Ramos (cell line): Measurements from ENCODE around the gene FBN3.

Experiments used
- in situ Hi-C: fragments of 300-500 bp; cut with MboI; formaldehyde crosslinking; loops from one replicate; pipeline ENCODE4 v1.14.3; 2022; ENCODE audit warnings: low sequenced_read_pairs; ENCODE audit not compliant: unreplicated experiment

FBN3 gene

DNA sequence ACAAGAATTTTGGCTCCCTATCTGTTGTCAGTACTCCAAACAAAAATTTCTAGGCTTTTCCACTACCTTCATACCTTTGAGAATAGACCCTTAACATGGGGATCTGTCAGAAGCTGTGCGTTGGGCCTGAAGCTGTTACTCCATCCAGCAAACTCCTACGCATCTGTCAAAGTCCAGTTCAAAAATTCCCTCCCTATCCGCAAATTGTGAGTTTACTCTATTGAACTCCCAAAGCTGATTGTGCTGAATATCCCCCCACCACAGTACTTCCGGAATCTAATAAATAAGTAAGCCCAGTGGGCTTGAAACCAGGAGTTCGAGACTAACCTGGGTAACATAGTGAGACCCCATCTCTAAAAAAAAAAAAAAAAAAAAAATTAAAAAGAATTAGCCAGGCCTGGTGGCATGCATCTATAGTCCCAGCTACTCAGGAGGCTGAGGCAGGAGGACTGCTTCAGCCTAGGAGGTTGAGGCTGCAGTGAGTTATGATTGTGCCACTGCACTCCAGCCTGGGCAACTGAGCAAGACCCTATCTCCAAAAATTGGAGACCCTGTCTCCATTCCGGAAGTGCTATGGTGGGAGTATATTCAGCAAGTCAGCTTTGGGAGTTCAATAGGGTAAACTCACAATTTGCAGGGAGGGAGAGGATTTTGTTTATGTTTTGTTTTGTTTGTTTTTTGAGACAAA lies 930 bp upstream of the FBN3 start:
- in situ Hi-C loops = no loop called here

DNA sequence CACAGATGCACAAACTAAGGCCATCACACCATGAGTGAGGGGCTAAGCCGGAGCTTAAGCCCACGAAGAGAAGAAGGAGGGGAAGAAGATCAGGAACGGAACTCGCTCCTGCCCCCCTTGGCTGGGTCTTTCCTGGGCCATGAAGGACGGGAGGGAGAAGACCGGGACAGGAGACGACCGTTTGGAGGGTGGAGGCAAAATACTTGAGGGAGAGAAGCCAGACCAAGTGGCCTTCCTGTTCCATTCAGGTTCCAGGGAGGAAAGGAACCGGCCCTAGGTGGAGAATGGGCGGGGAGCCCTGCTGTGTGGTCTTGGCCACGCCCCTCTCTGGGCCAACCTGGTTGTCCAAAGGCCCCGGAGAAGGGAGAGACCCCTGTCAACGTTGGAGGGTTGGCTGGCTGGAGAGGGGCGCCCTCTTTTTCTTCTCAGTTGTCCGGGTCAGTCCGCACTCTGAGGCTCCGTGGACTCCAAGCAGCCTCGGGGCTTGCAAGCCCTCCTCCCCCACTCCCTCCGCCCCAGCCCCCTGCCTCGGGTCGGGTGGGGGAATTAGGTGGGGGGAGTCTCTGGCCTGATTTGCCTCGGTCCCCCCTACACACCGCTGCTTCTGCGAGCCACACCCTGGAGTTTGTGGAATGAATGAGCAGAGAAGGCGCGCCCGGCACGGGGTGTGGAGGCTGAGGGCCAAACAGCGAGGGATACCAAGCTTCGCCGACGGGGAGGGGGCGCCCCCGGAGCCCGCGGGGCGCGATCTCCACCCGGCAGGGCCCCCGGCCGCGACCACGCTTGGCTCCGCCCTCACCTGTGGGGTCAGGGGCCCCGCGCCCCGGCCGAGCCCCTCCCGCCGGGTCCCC lies 757 bp downstream of the FBN3 start:
- in situ Hi-C loops = no loop called here

DNA sequence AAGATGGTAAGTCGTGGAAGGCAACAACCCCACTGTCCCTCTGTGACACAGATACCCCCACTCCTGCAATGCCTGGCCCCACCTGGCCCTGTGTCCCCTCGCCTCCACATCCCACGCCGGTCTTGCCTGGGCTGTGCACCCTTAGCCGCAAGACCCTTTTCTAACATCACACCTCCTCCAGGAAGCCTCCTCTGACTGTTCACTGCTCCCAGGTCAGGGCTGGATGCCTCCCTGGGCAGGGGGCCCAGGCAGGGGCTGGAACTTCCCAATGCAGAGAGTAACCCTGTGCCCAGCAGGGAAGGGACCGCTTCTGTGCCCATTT lies 1.3 kb downstream of the FBN3 start:
- in situ Hi-C loops = no loop called here

DNA sequence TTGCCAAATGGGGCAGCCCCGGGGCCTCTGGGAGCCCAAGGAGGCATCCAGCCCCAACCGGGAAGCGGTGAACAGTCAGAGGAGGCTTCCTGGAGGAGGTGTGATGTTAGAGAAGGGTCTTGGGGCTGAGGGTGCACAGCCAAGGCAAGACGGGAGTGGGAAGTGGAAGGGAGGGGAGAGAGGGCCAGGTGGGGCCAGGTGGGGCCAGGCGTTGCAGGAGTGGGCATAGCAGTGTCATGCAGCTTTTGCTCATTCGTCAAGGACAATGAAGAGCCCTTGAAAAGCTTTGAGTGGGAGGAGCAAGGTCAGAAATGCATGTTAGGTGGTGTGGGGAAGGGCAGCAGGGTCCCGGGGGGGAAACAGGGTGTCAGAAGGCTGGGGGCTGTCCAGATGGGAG lies 1.8 kb downstream of the FBN3 start:
- in situ Hi-C loops = no loop called here

DNA sequence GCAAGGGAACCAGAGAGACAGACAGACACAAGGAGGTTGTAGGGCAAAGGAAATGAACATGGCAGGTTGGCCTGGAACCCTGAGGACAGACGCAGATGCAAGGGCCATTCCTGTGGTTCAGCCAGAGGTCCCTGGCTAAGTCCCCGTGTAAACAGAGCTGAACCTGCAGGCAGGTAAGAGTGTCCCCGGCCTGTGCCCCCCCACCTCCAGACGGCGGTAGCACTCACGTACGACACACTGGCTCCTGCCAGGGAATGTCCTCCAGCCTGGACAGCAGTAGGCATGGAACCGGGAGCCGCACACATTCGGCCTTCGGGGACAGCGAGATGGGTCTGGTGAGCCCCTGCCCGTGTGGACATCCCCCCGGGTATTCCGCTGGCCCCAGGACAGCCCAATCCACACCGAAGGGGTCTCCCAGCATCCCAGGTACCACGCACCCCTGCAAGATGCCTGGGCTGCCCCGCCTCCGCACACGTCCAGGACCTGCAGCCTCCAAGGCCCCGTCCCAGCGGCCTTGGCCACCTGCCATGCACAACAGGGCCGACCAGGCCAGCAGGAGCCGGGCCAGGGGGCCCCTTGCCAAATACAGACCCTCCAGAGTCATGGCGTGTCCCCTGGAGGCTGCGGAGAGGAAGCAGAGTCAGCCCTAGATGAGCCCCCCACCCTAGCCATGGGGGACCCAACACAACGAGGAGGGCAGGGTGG lies 2.4 kb downstream of the FBN3 start:
- in situ Hi-C loops = no loop called here

DNA sequence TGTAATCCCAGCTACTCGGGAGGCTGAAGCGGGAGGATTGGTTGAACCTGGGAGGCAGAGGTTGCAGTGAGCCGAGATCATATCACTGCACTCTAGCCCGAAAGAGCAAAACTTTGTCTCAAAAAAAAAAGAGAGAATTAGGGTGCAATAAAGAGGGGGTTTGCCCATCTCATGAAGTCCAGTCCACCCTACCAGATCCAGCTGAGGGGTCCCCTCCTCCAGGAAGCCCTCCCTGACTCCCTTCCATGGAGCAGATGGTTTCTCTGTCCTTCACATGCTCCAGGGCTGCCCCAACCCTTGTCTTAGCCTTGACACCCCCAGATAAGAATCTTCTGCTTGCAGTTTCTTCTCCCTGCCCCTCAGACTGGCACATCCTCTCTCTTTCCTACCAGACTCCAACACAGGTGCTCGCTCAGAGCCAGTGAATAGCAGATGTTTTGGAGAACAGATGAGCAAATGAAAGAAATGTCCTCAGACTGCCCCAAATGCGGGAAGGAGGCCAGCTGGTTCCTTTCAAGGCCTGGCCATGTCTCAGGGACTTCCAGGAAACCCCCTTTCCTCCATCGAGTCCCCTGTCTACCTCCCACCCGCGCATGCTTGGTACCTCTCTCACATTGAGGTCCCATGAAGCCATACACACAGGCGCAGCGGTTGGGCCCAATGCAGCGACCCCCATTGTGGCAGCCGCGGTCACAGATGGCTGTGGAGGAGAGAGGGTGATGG lies 5.0 kb downstream of the FBN3 start:
- in situ Hi-C loops = no loop called here

DNA sequence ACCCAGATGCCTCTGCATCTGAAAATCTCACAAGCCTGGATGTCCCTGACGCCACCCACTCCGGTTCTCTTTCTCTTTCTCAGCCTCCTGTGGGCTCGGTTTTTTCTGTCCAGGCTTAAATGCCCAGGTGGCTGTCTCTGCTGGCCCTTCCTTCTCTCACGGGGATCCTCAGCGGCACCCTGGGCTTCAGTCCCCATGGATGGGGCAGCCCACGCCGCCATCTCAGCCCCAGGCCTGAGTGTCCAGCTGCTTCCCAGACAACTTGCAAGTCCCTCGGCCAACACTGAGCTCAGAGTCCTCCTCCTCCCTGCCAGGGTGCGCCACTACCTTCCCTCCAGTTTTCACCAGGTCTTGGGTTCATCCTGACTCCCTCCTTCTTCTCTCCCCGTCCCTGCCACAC lies 6.4 kb downstream of the FBN3 start:
- in situ Hi-C loops = no loop called here

DNA sequence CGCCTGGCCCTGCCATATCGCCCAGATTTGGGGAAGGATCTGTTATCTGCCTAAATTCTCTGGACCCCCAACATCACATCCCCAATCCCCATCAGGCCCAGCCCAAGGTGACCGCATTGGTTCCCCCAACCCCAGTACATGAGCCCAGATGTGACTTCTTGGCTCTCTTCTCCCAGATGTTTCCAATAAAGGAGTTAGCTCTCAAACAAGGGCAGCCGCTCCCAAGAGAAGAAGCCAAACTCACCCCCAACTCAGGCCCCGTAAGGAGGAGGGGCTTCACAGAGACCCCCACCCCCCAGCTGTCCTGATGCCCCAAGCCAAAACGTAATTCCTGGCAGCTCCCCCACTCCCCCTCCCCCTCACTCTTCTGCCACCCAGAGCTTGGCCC lies 6.9 kb downstream of the FBN3 start:
- in situ Hi-C loops = no loop called here

DNA sequence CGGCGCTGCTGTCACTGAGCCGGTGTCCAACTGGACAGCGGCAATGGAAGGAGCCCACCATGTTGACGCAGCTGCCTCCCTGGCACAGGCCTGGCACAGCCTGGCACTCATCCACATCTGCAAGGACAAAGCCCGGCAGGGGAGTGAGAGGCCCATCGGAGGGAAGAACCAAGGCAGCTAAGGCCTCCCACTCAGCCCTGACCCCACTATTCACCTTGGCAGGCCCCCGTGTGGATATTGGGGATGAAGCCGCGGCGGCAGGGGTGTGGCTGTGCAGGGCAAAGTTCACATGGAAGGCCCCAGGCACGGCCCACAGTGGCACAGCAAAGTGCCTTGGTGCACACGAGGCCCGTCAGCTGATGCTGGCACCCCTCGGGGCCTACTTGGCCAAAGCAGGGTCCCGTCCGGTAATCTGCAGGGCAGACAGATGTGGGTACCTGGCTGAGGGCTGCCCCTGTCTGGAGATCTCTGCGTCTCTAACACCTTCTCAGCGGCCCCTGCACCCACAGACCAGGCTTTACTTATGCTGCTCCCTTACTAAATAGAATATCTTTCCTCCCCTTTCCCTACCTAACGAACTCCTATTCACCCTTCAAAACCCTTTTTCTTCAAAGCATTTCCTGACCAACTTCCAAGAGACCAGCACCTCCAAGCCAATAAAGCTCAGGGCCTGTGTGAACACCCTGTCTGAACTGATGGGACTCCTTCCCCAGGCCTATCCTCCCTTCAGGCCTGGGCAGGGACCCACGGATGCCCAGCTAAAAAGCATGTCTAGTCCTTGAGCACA lies 7.5 kb downstream of the FBN3 start:
- in situ Hi-C loops = no loop called here

DNA sequence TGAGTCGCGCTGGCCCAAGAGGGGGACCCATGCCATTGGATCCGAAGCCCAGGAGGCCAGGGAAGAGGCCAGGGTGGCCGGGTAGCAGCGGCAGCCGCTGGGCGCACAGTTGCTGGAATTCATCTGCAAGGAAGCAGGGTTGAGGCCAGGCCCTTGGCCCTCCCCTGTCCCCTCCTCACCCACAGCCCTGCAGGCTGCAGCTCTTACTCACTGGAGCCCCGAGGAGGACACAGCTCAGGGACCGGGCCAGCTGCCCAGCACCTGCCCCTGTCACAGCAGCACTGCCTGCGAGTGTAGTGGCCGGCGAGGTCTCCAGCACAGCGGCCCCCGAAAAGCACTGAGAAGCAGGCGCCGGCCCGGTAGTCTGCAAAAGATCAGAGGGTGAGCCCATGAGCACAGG lies 11.2 kb downstream of the FBN3 start:
- in situ Hi-C loops = no loop called here

DNA sequence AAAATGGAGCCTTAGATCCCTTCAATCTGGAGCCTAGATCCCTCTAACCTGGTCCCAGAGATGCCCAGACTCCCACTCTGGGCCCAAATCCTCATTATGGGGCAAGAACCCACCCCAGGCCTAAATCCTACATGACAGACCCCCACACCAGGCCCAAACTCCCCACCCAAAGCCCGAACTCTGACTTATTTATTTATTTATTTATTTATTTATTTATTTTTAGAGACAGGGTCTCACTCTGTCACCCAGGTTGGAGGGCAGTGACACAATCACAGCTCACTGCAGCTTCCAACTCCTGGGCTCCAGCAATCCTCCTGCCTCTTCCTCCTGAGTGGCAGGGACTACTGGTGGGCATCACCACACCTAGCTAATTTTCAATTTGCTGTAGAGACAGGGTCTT lies 12.0 kb downstream of the FBN3 start:
- in situ Hi-C loops = no loop called here

DNA sequence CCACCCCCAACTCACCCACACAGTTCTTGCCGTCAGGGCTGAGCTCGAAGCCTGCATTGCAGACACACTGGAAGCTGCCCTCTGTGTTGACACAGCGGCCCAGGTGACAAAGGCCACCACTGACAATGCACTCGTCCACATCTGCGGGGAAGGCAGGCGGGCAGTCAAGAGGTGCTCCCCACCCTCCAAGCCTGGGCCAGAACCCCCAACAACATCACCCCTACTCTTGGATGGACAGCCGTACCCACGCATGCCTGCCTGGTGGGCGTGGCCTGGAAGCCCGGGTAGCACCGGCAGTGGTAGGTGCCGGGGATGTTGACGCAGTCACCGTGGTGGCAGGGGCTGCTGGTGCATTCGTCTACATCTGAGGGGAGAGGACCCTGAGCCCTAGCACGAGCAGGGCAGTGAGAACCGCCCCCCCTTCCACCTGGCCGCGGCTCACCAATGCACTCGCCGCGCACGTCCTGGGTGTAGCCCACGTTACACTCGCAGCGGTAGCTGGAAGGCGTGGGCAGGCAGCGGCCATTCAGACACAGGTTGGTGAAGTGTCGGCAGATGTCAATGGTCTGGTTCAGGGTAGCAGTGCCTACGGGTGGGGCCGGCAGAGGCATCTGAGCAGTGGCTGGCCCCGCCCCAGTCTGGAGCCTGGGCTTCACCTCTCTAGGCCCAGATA lies 13.3 kb downstream of the FBN3 start:
- in situ Hi-C loops = no loop called here

DNA sequence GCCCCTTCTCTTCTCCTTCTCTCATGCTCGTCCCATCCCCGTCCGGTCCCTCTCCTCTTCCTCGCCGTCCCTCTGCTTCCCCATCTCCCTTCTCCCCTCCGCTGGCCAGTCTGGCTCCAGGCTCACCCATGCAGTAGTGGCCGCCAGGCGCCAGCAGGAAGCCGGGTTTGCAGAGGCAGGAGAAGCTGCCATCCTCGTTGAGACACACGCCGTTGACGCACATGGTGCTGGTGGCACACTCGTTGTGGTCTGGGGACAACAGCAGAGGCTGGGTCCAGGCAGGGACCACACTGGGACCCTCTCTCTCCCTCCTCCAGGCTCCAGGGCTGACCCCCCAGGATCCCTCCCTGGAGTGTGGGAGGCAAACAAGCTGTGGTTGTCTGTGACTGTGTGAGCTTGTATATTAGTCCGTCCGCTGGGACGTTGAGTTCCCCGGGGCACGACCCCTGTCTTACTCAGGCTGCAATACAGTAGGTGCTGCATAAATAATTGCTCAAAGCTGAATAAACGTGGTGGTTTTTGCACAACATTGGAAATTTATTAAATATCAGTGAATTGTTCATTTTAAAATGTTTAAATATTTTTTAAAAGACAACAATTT lies 16.4 kb downstream of the FBN3 start:
- in situ Hi-C loops = no loop called here

DNA sequence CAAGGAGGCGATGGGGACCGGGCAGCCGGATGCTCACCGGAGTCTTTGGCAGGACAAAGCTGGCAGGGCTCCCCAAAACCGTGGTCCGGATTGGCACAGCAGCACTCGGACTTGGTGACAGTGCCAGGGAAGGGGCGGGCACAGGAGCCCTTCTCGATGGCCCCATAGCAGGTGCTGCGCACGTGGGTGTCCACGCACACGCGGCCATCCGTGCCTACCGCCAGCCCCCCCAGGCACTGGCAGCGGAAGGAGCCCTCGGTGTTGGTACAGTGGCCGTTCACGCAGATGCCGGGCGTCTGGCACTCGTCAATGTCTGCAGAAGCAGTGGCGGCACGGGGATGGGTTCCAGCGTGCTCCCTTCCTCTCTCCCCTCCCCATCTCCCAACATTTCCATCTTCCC lies 17.9 kb downstream of the FBN3 start:
- in situ Hi-C loops = no loop called here

DNA sequence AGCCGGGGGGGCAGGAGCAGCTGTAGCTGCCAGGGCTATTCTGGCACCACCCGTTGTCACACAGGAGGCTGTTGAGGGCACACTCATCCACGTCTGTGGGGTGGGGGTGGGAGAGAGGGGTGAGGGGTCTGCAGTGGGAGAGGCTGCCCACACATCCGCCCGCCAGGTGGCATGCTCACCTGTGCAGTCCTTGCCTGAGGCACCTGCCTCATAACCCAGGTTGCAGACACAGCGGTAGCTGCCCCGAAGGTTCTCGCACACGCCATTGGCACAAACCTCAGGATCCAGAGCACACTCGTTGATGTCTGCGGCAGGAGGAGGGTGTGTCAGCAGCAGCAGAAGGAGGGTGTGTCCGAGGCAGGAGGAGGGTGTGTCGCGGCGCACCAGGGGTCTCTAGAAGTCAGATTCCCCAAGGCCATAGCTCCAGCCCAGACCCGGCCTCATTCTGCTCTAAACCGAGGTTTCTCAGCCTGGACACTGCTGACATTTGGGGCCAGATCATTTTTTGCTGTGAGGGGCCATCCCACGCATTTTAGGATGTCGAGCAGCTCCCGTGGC lies 20.3 kb downstream of the FBN3 start:
- in situ Hi-C loops = no loop called here

DNA sequence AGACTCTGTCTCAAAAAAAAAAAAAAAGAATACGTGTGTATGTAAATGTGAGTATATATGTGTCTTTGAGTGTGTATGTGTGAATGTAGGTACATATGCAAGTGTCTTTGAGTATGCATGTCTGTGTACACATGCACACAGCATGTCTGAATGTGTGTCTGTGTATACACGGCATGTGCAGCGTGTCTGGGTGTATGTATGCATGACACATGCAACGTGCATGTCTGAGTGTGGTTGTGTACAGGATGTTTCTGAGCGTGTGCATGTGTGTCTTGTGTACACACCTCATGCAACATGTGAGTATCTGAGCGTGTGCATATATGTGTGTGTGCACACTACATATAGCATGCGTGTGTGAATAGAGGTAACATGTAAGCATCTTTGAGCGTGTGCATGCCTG lies 20.8 kb downstream of the FBN3 start:
- in situ Hi-C loops = no loop called here

DNA sequence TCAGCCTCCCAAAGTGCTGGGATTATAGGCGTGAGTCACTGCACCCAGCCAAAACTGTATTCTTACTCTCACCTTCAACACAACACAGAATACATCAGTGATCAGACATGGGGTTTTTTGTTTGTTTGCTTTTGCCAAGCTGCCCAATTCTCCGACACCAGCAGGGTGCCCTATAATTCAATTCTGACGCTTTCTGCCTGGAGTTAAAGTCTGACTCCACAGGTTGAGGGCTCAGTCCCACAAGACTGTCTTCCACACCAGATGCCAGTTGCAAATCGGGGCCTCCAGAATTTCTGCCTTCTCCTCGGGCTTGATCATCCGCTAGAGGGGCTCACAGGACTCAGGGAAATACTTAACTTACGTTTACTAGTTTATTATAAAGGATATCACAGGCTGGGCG lies 22.1 kb downstream of the FBN3 start:
- in situ Hi-C loops = no loop called here

DNA sequence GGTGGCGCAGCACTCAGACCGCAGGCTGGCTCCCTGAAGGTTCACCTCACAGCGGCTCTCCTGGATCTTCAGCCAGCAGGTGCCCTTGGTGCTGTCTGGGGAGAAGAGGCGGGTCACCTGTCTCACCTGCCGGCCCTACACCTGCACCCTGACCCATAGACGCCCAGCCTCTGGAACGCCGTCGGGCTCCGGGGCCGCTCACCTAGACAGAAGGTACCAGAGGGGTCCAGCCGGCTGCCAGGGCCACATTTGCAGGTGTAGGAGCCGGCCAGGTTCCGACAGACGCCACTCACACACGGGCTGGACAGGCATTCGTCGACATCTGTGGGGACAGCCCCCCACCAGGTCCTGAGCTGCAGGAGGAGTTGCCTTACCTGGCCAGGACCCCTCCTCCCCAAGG lies 22.9 kb downstream of the FBN3 start:
- in situ Hi-C loops = no loop called here

DNA sequence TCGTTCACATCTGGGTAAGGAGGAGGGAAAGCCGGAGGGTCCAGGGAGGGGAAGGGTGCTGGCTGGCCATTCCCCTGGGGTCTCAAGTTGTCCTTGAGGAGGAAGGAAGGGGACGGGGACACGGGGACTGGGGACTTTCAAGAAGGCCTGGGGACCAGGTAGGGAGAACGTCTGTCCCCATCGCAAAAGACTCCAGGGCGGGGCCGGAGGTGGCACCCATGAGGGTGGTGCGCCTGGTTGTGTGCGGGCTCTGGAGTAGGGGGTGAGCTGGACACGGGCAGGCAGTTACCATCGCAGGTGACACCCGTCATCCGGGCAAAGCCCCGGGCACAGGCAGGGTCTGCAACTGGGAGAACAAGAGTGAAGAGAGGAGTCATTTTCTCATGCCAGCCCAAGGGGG lies 23.4 kb downstream of the FBN3 start:
- in situ Hi-C loops = no loop called here
